ENCODE results near the gene ATF4.

The ATF4 gene, protein sequence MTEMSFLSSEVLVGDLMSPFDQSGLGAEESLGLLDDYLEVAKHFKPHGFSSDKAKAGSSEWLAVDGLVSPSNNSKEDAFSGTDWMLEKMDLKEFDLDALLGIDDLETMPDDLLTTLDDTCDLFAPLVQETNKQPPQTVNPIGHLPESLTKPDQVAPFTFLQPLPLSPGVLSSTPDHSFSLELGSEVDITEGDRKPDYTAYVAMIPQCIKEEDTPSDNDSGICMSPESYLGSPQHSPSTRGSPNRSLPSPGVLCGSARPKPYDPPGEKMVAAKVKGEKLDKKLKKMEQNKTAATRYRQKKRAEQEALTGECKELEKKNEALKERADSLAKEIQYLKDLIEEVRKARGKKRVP

DNA sequence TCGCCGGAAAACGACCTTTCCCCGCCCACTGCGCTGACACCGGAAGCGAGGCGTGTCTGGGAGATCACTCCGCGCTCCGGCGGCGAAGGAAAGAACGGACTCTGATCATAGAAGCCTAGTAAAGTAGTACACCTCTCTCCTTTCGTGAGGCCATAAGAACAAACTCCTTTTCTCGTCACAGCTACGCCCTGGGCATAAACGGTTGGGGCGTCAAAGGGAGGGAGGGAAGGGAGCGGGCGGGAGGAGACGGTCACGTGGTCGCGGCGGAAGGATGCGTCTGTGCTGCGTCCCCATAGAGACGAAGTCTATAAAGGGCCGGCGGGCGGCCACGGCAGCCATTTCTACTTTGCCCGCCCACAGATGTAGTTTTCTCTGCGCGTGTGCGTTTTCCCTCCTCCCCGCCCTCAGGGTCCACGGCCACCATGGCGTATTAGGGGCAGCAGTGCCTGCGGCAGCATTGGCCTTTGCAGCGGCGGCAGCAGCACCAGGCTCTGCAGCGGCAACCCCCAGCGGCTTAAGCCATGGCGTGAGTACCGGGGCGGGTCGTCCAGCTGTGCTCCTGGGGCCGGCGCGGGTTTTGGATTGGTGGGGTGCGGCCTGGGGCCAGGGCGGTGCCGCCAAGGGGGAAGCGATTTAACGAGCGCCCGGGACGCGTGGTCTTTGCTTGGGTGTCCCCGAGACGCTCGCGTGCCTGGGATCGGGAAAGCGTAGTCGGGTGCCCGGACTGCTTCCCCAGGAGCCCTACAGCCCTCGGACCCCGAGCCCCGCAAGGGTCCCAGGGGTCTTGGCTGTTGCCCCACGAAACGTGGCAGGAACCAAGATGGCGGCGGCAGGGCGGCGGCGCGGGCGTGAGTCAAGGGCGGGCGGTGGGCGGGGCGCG is at the start of gene ATF4:
TSS of gene ATF4 (plus strand) at position 337 of the 880 bp plus-strand sequence. CDS start 884 bp downstream, outside the sequence.
- peak; percentile 87 to 97 for DNase-seq

DNA sequence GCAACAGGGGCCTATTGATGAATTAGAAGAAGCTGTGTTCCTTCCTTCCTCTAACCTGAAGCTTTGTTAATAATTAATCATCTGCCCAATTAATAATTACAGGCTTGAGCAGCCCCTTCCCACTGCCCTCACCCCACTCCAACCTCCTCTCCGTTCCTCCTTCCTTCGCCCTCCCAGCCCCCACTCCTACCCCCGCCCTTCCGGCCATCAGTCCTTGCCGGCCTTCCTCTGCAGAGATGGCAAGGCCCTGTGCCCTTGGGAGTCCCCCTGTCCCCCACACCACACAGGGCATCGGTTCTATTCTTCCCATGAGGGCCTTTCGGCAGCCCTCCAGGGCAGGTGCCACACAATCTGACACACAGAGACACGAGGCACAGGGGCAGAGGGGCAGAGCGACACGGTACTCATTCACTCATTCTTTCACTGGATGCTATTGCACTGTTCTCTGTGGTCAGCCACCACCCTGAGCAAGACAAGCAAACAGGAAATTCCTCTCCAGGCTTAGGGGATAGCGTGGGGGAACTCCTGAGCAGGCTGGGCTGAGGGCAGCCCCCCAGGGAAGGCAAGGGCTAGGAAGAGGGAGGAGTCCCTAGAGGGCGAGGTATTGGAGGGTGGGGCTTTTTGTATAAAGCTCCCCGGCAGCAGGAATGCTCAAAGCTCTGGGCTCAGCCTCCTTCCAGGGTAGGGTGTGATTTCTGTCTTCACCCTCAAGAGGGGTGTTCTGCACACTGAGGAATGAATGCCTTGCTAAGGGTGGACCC is 48.8 kb upstream of the ATF4 start:
- DNase-seq: peak; percentile 73 to 84

DNA sequence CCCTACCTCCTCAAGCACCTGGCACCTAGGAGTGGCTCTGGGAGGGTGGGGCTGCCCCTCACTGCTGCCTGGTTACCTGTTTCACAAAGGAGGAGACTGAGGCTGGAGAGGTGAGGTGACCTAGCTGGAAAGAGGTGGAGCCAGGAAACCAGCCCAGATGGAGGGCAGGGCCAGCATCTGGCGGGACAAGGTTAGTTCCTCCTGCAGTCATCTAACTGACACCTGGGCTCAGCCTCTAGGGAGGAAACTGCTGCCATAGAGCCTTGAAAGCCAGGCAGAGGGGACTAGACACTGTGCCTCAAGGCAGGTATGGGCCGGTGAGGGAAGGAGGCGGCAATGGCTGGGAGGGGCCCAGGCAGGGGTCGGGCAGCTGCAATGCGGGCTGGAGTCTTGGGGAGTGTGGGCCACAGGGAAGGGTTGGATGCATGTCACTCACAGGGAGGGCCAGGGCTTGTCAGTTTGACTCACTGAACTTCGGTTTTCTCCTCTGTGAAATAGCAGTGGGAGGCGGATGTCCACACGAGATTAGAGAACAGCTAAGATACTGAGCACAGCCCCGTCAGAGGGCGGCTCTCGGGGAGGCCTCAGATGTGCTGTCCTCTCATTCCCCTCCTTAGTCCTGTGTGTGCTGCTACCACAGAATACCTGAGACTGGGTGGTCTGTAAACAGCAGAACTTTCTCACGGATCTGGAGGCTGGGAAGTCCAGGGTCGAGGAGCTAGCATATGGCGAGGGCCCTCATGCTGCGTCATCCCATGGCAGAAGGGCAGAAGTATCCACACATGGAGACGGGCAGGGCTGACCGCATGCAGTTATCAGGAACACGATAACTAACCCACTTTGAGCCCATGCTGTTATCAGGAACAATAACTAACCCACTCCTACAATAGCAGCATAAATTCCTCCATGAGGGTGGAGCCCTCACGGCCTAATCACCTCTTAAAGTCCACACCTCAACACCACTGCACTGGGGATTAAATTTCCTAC is 47.5 kb upstream of the ATF4 start:
- DNase-seq: peak; percentile 36 to 59

DNA sequence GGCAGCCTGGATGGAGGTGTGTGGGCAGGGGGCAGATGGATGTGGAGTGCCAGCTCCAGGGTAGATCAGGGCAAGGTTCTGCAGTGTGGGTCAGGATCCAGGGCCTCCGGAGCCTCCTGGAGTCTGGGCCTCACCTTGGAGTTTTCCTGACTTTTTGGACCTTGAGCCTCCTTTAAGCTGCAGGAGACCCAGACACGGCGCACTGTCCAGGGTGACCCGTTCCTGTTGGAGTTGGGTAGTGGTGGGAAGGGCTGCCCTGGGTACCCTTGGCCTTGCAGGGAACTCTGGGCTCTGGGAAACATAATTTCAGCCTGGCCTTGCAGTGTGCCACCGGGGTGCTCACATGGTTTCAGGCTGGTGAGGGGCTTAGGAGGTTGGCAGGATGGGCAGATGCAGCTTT is 46.5 kb upstream of the ATF4 start:
- no peak for DNase-seq

DNA sequence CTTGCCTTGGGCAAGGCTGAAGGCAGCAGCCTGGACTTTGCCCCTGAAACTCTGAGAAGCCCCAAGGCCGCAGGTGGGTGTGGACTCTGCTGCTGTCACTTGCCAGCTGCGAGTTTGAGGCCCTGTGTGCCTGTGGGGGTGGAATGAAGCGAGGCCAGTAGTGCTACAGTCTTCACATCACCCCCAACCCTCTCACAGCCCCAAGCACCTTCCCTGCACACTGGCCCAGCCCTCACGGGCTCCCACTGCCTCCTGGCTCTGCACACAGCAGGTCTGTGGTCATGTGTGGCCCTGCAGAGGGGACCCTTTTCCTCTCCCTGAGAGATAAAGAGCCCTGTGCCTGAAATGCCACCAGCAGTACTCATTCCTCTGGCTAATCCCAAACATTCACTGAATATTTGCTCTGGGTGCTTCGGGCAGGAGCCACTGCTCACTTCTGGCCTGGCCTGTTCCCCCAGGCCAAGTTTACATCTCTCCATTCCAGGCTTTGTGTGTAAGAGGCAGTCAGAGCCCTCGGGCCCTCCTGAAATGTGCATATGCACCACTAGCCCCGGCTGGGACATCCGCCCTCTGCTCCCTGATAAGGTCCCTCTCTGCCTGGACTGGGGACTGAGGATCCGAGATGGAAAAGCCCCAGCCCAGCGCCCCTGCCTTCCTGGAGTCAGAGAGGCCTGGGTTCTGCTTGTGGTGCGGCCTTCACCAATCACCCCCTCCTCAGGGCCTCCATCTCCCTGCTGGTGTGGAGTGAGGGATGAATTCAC is 45.8 kb upstream of the ATF4 start:
- DNase-seq: no peak

DNA sequence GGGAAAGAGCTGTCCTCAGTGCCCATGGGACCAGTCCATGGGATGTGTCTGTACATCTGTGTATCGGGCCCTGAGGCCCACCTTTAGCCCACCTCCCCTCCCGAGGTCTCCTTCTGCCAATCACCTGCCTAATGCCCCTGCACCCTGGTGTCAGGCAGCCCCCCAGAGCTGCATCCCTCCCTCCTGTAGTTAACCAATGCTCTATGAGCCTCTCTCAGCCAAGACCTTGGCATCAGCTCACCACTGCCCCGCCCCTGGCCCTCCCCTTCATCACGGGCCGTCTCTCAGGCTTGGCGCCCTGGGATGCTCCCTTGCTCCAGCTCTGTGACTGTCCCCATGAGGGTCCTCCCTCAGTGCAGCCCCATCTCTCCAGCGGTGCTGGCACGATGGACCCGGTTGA is 45.0 kb upstream of the ATF4 start:
- no peak for DNase-seq

DNA sequence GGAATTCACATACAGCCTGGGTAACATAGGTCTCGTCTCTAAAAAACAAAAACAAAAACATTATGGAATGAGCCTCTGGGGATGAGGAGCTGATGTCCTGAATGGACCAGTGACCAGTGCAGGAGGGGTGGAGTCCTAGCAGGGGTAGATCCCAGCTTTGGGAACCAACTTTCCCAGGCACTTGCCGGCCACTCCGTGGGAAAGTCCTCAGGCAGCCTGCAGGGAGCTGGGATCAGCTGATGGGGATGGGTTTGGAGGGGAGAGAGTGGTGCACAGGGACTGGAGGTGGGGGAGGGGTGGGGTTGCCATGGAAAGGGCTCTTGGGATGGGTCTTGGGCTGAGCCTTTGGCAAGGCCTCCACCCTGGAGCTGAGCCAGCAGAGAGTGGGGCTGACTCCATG is 44.5 kb upstream of the ATF4 start:
- no peak for DNase-seq

DNA sequence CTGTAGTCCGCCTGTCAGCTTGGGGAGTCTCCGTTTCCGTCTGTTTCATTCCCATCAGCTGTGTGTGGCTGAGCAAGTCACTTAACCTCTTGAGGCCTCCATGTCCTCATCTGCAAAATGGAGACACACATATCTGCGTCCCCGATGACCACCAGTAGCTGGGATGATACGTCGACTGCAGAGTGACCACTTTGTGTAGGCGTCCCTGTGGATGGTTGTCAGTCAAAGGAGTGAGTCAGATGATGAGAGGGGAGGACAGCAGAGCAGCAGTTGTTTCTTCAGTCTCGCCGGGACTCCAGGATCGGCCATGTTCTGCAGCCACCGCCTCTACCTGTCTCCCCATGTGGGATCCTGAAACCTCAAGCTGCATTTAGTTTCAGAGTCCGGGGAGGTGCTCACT is 43.7 kb upstream of the ATF4 start:
- DNase-seq: no peak

DNA sequence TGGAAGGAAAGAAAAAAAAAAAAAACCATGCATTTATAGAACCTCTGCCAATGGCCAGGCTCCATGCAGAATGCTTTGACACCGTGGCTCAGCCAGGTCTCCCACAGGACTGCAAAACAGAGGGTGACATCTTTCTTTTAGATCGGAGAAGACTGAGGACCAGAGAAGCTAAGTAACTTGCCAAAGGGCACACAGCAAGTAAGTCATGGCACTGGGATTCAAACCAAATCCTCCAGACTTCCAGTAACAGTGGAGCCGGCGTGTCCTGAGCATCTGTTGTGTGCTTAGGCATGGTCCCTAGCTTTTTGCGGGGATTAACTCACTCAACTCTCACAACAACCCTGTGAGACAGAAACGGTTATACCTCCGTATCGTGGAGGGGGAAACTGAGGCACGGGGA is 42.8 kb upstream of the ATF4 start:
- DNase-seq: no peak

DNA sequence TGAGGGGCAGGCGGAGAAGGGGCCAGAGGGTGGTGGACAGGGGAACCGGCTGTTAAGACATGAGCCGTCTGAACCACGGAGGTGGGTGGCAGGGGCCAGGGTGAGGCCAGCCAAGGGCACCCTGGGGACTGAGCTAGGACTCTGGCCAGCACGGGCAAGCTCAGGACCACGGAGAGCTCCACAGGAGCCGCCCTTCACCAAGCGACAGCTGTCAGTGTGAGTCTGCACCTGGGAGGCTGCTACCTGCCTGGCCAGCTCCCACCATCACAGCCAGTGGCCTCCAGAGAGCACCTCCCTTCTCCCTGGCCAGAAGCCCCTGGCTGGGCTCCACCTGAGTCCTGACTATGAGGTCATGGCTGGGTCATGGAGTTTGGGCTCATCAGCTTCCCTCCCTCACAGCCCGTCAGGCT is 41.9 kb upstream of the ATF4 start:
- DNase-seq: no peak

DNA sequence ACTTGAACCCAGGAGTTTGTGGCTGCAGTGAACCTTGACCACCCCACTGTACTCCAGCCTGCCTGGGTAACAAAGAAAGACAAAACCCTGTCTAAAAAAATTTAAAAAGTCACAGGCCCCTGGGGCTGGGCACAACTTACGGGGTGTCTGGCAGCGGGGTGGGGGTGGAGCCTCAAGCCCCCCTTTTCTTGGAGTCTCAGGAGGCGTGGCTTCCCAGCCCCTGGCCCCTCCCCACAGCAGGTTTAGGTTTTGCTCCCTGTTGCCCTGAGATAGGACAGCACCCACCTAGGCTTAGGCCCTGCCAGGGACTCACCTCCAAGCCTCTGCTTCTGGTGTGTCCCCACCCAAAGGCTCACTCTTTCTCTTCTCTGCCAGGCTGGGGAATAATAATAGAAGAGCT is 41.1 kb upstream of the ATF4 start:
- no peak for DNase-seq

DNA sequence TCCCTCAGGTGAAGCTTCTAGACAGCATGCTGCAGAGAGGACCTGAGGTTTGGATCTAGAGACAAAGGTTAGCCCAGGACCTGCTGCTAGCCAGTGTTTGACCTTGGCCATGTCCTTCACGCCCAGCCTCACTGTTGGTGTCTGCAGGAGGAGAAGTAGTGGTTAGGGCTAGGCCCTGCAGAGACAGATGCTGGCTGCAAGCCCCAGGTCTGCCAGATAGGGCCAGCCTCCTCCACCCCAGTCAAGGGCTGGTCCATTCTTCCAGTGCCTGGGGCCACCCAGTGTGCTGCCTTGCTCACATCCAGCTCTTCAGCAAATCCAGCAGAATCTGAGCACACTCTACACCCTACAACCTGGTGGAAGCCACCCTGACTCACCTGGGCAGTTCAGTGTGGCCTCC is 39.8 kb upstream of the ATF4 start:
- no peak for DNase-seq

DNA sequence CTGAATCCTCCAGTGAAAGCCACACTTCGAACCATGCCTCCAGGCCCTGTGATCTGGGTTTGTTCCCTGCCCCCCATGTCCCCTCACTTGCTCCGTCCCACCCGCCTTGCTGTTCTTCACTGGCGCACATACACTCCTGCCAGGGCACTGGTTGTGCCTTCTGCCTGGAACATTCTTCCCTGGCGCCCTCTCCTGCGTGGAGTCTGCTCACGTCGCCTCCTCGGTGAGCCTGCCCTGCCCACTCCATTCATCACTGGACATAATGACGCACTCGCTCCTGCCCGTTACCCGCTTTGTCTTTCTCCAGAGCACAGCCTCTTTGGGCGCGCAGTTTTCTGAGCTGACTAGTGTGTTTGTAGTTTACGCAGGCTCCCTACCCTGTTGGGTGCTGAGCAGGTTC is 39.3 kb upstream of the ATF4 start:
- DNase-seq: no peak

DNA sequence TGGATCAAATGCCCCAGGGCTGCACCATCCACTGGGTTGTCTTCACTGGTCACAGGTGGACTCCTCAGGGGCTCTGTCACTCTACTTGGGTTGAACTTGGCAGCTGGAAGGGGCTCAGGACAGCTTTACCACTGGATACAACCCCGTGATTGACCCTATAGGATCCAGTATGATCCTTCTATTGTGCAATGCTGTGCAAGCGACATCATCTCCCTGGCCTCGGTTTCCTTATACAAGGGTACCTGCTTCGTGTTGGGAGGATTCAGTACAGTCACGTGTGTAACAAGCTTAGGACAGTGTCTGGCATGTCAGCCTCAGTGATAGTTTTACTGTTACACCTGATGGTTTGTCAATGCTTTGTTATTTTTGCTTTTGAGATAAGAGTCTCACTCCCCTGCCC is 38.8 kb upstream of the ATF4 start:
- no peak for DNase-seq

DNA sequence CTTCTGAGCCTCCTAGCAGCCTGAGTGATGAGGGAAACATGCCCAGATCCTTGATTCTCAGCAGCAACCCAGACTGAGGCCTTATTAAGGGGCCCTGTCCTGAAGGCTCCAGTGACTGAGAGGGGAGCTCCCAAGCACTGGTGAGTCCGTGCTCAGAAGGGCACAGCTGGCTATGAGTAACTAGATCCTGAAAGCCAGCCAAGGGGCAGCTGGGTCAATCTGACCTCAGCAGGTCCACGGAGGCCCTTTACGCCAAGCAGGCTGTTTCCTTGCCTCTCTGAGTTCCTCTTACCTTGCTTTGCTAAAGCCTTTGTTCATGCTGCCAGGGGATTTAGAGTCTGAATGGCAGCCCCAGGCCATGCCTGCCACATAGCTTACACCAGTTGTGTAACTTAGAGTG is 37.6 kb upstream of the ATF4 start:
- DNase-seq: no peak

DNA sequence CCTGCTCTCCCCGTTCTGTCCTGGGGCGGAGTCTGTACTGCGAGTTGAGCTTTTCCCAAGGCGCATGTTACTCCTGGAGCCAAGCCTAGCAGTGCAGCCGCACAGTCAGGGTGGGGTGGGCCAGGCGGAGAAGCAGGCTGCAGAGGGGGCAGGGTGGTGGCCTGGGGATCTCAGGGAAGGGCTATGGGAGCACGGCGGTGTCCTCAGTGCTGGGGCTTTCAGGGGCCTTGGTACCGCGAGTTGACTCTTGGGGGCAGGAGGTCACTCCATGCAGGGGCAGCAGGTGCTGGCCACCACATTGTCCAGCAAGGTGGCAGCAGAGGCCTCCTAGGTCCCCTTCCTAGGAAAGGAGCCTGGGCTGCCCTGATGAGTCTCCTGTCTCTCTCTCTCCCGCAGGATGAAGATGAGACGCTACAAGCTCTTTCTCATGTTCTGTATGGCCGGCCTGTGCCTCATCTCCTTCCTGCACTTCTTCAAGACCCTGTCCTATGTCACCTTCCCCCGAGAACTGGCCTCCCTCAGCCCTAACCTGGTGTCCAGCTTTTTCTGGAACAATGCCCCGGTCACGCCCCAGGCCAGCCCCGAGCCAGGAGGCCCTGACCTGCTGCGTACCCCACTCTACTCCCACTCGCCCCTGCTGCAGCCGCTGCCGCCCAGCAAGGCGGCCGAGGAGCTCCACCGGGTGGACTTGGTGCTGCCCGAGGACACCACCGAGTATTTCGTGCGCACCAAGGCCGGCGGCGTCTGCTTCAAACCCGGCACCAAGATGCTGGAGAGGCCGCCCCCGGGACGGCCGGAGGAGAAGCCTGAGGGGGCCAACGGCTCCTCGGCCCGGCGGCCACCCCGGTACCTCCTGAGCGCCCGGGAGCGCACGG is 33.2 kb upstream of the ATF4 start:
- no peak for DNase-seq

DNA sequence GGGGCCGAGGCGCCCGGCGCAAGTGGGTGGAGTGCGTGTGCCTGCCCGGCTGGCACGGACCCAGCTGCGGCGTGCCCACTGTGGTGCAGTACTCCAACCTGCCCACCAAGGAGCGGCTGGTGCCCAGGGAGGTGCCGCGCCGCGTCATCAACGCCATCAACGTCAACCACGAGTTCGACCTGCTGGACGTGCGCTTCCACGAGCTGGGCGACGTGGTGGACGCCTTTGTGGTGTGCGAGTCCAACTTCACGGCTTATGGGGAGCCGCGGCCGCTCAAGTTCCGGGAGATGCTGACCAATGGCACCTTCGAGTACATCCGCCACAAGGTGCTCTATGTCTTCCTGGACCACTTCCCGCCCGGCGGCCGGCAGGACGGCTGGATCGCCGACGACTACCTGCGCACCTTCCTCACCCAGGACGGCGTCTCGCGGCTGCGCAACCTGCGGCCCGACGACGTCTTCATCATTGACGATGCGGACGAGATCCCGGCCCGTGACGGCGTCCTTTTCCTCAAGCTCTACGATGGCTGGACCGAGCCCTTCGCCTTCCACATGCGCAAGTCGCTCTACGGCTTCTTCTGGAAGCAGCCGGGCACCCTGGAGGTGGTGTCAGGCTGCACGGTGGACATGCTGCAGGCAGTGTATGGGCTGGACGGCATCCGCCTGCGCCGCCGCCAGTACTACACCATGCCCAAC is 32.4 kb upstream of the ATF4 start:
- no peak for DNase-seq

DNA sequence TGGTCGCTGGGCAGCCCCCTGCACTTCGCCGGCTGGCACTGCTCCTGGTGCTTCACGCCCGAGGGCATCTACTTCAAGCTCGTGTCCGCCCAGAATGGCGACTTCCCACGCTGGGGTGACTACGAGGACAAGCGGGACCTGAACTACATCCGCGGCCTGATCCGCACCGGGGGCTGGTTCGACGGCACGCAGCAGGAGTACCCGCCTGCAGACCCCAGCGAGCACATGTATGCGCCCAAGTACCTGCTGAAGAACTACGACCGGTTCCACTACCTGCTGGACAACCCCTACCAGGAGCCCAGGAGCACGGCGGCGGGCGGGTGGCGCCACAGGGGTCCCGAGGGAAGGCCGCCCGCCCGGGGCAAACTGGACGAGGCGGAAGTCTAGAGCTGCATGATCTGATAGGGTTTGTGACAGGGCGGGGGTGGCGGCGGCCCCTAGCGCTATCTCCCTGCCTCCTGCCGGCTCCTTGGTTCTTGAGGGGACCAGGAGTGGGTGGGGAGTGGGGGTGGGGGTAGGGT is 31.7 kb upstream of the ATF4 start:
- DNase-seq: no peak

Data from inflammatory macrophage treated with lipopolysaccharide for 1 hour (primary cell).